Central memory CD8-positive, alpha-beta T cell (primary cell): ENCODE data around the gene SLAMF8.

Experiments
- ATAC-seq: fragments of 150-1000 bp; cut with Tn5 transposase; replicated peaks from 2 replicates; pipeline ENCODE4 v1.10.0; 2022; ENCODE audit warnings: mild to moderate bottlenecking, moderate FRiP score, moderate number of reproducible peaks; ENCODE audit not compliant: poor library complexity, severe bottlenecking; ENCODE audit errors: extremely low read depth
- DNase-seq, 2 donors: peaks; one replicate each; pipeline ENCODE4 v3.0.0; 2021; ENCODE audit warnings: low spot score in 2 of 2
- H3K27ac Mint-ChIP-seq: one replicate; pipeline ENCODE4 v1.8.0; 2022; ENCODE audit warnings: low read depth, mild to moderate bottlenecking, moderate library complexity, mixed read lengths
- H3K27me3 Mint-ChIP-seq: one replicate; pipeline ENCODE4 v1.8.0; 2022; ENCODE audit warnings: mixed read lengths
- H3K36me3 Mint-ChIP-seq: one replicate; pipeline ENCODE4 v1.8.0; 2022; ENCODE audit warnings: mild to moderate bottlenecking, moderate library complexity, mixed read lengths; ENCODE audit not compliant: insufficient read depth
- H3K4me1 Mint-ChIP-seq: one replicate; pipeline ENCODE4 v1.8.0; 2022; ENCODE audit warnings: mixed read lengths
- H3K4me3 Mint-ChIP-seq: one replicate; pipeline ENCODE4 v1.8.0; 2022; ENCODE audit warnings: mild to moderate bottlenecking, moderate library complexity, mixed read lengths
- H3K9me3 Mint-ChIP-seq: one replicate; pipeline ENCODE4 v1.8.0; 2022; ENCODE audit warnings: mixed read lengths

SLAMF8 gene

DNA sequence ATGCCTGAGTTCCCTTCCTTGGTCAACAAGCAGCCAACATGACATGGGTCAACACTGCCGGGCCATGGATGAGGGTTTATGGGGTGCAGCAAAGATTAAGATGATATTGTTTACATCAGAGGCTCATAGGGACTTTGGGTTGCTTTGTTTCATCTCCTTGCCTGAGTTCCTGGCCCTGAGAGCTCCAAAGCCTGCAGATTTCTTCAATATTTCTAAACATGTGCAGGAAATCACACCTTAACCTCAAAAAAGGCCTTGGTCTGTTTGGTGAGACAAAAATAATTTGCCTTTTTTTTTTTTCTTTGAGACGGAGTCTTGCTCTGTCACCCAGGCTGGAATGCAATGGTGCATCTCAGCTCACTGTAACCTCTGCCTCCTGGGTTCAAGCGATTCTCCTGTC is 876 bp downstream of the SLAMF8 start:
- peak overlapping the region; percentile 75 for H3K27ac Mint-ChIP-seq
- DNase-seq, result peak in 1 of 2 donors; percentile 31

GRCh38 chr1:159828176-159828575 is 1.5 kb downstream of the SLAMF8 start:
- no peaks in the 10 kb centered on the region for H3K27me3 Mint-ChIP-seq
- peaks cover 19% of the 10 kb centered on the region for H3K36me3 Mint-ChIP-seq
- no peak overlapping the region for H3K27ac Mint-ChIP-seq
- ATAC-seq, result no peak
- peaks cover 90% of the 10 kb centered on the region for H3K4me1 Mint-ChIP-seq
- no peak for DNase-seq
- H3K9me3 Mint-ChIP-seq, result peaks cover 7% of the 10 kb centered on the region
- peak overlapping the region; percentile 75 for H3K4me3 Mint-ChIP-seq

More for the DNA sequence above, 876 bp downstream of the SLAMF8 start:
- Mint-ChIP-seq H3K27me3 (no peaks in the 10 kb centered on the region), H3K9me3 (peaks cover 7% of the 10 kb centered on the region), H3K4me1 (peaks cover 96% of the 10 kb centered on the region), H3K4me3 (peak overlapping the region; percentile 75), H3K36me3 (peaks cover 19% of the 10 kb centered on the region)
- ATAC-seq, result peak; percentile 51

- Mint-ChIP-seq H3K4me3 (peak overlapping the region; percentile 75), H3K27ac (no peak overlapping the region), H3K4me1 (peaks cover 85% of the 10 kb centered on the region), H3K36me3 (peaks cover 19% of the 10 kb centered on the region), H3K27me3 (no peaks in the 10 kb centered on the region), H3K9me3 (peaks cover 7% of the 10 kb centered on the region)
- DNase-seq (no peak), ATAC-seq (no peak)
These were observed 2.1 kb downstream of the SLAMF8 start for GRCh38 chr1:159828581-159829272.

GRCh38 chr1:159829273-159829634 is 2.6 kb downstream of the SLAMF8 start:
- ATAC-seq, result no peak
- peak overlapping the region; percentile 75 for H3K4me3 Mint-ChIP-seq
- peaks cover 19% of the 10 kb centered on the region for H3K36me3 Mint-ChIP-seq
- H3K9me3 Mint-ChIP-seq, result peaks cover 7% of the 10 kb centered on the region
- no peak for DNase-seq
- no peak overlapping the region for H3K27ac Mint-ChIP-seq
- H3K27me3 Mint-ChIP-seq, result no peaks in the 10 kb centered on the region
- H3K4me1 Mint-ChIP-seq, result peaks cover 80% of the 10 kb centered on the region

DNA sequence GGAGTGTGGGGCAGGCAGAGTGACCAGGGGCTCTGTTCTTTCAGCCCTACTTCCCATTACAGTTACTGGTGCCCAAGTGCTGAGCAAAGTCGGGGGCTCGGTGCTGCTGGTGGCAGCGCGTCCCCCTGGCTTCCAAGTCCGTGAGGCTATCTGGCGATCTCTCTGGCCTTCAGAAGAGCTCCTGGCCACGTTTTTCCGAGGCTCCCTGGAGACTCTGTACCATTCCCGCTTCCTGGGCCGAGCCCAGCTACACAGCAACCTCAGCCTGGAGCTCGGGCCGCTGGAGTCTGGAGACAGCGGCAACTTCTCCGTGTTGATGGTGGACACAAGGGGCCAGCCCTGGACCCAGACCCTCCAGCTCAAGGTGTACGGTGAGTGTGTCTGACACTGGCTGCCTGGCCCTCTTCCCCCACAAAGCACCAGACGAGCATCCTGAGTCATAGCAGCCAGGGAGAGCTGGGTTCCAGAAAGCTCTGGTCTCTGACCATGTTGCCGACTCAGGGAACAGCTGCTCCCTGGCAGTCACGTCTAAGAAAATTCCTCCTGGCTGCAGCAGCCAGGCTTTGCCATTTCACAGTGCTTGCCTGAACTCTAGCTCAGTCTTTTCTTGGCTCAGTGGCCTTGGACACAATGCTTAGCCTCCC is 3.3 kb downstream of the SLAMF8 start:
- no peak for DNase-seq
- ATAC-seq, result no peak
- H3K9me3 Mint-ChIP-seq, result peaks cover 7% of the 10 kb centered on the region
- H3K27me3 Mint-ChIP-seq, result no peaks in the 10 kb centered on the region
- H3K4me1 Mint-ChIP-seq, result peaks cover 74% of the 10 kb centered on the region
- H3K27ac Mint-ChIP-seq, result no peak overlapping the region
- H3K36me3 Mint-ChIP-seq, result peaks cover 16% of the 10 kb centered on the region
- H3K4me3 Mint-ChIP-seq, result peak overlapping the region; percentile 18

DNA sequence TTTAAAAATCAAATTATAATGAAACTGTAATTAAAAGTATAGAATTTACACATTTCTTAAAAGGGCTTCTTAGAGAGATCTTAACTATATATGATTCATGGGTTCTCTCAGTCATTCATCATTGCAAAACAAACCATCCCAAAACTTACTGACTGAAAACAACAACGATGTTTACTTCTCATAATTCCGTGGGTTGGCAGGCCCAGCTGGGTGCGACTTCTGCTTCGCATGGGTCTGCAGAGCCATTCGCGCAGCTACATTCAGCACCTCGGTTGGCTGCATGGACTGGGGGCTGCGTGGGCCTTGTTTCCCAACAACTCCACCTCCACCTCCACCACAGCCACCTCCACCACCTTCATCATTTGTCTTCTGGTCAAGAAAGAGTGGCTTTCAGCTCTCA is 4.0 kb downstream of the SLAMF8 start:
- peaks cover 18% of the 10 kb centered on the region for H3K36me3 Mint-ChIP-seq

DNA sequence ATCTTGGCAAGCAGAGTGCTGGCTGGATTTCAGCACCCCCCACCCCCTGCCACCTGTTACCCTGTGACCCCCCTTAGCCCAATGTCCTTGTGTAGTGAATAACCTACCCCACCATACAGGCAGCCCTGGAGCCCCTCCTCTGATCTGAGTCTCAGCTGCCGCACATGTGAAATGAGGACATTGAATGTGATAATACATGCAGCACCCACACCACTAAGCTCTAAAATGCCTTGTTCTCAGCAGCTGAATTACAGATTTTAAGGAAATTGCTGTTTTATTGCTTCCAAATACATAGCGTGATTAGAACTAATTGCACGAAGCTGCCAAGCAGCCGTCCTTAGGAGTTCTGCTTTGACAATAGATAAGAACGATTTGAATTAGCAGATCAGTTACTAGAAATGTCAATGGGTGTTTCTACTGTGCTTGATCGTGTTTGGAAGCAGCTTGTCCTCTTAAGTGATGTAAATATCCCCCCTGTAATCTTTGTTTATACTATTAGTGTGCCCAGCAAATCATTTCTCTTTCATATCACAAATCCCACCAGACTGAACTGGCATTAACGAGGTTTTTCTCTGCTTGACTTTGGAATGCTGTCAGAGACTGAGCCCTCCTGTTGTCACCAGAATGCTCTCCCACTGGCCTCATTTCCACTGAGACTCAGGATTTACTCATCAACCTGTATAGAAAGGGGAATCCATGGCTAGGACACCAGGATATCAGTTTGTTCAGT is 4.9 kb downstream of the SLAMF8 start:
- DNase-seq (no peak), ATAC-seq (no peak)
- Mint-ChIP-seq H3K4me1 (peaks cover 63% of the 10 kb centered on the region), H3K27me3 (no peaks in the 10 kb centered on the region), H3K36me3 (peaks cover 11% of the 10 kb centered on the region), H3K9me3 (peaks cover 7% of the 10 kb centered on the region), H3K4me3 (no peak overlapping the region), H3K27ac (no peak overlapping the region)

More for the DNA sequence above, 4.0 kb downstream of the SLAMF8 start:
- Mint-ChIP-seq H3K9me3 (peaks cover 7% of the 10 kb centered on the region), H3K27me3 (no peaks in the 10 kb centered on the region), H3K4me1 (peaks cover 71% of the 10 kb centered on the region), H3K4me3 (no peak overlapping the region), H3K27ac (no peak overlapping the region)
- ATAC-seq (no peak), DNase-seq (no peak)

GRCh38 chr1:159832309-159832708 is 5.6 kb downstream of the SLAMF8 start:
- Mint-ChIP-seq H3K4me1 (peaks cover 55% of the 10 kb centered on the region), H3K9me3 (peaks cover 7% of the 10 kb centered on the region), H3K27me3 (no peaks in the 10 kb centered on the region), H3K36me3 (peaks cover 9% of the 10 kb centered on the region), H3K4me3 (no peak overlapping the region), H3K27ac (no peak overlapping the region)
- no peak for DNase-seq
- no peak for ATAC-seq

DNA sequence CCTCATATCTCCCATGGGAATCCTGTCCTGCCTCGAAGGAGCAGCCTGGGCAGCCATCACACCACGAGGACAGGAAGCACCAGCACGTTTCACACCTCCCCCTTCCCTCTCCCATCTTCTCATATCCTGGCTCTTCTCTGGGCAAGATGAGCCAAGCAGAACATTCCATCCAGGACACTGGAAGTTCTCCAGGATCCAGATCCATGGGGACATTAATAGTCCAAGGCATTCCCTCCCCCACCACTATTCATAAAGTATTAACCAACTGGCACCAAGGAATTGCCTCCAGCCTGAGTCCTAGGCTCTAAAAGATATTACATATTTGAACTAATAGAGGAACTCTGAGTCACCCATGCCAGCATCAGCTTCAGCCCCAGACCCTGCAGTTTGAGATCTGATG is 8.7 kb downstream of the SLAMF8 start:
- H3K9me3 Mint-ChIP-seq, result no peaks in the 10 kb centered on the region
- no peak for DNase-seq
- H3K4me1 Mint-ChIP-seq, result peaks cover 25% of the 10 kb centered on the region
- H3K4me3 Mint-ChIP-seq, result no peak overlapping the region
- no peak for ATAC-seq
- no peak overlapping the region for H3K27ac Mint-ChIP-seq
- H3K36me3 Mint-ChIP-seq, result peaks cover 5% of the 10 kb centered on the region
- H3K27me3 Mint-ChIP-seq, result no peaks in the 10 kb centered on the region

DNA sequence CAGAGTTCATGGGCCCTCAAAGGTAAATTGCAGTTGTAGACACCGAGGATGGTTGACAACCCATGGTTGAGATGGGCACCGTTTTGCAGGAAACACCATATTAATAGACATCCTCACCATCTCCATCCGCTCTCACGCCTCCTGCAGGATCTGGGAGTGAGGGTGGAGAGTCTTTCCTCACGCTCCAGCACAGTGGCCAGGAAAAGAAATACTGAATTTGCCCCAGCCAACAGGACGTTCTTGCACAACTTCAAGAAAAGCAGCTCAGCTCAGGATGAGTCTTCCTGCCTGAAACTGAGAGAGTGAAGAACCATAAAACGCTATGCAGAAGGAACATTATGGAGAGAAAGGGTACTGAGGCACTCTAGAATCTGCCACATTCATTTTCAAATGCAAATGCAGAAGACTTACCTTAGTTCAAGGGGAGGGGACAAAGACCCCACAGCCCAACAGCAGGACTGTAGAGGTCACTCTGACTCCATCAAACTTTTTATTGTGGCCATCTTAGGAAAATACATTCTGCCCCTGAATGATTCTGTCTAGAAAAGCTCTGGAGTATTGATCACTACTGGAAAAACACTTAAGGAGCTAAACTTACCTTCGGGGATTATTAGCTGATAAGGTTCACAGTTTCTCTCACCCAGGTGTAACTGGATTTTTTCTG is 9.3 kb downstream of the SLAMF8 start:
- H3K27me3 Mint-ChIP-seq, result no peaks in the 10 kb centered on the region
- peaks cover 5% of the 10 kb centered on the region for H3K36me3 Mint-ChIP-seq
- H3K9me3 Mint-ChIP-seq, result no peaks in the 10 kb centered on the region
- no peak for ATAC-seq
- no peak overlapping the region for H3K4me3 Mint-ChIP-seq
- H3K4me1 Mint-ChIP-seq, result peaks cover 21% of the 10 kb centered on the region
- no peak overlapping the region for H3K27ac Mint-ChIP-seq
- no peak for DNase-seq

- Mint-ChIP-seq H3K9me3 (no peaks in the 10 kb centered on the region), H3K4me3 (no peak overlapping the region), H3K4me1 (peaks cover 16% of the 10 kb centered on the region), H3K36me3 (peaks cover 5% of the 10 kb centered on the region), H3K27ac (no peak overlapping the region), H3K27me3 (no peaks in the 10 kb centered on the region)
- DNase-seq (no peak), ATAC-seq (no peak)
These were observed 12.0 kb downstream of the SLAMF8 start for GRCh38 chr1:159838715-159839114.

GRCh38 chr1:159839116-159839849 is 12.6 kb downstream of the SLAMF8 start:
- H3K9me3 Mint-ChIP-seq, result no peaks in the 10 kb centered on the region
- H3K4me1 Mint-ChIP-seq, result peaks cover 16% of the 10 kb centered on the region
- no peak overlapping the region for H3K4me3 Mint-ChIP-seq
- no peak for ATAC-seq
- H3K27ac Mint-ChIP-seq, result no peak overlapping the region
- DNase-seq, result no peak
- H3K36me3 Mint-ChIP-seq, result peaks cover 5% of the 10 kb centered on the region
- no peaks in the 10 kb centered on the region for H3K27me3 Mint-ChIP-seq
